GM21576 (cell line): Measurements from ENCODE around the gene NPAS2.

Experiments
- ATAC-seq: cut with Tn5 transposase; IDR thresholded peaks from one replicate; pipeline ENCODE4 v1.9.1; 2021; ENCODE audit warnings: mild to moderate bottlenecking, moderate library complexity; ENCODE audit not compliant: unreplicated experiment

Gene NPAS2

DNA sequence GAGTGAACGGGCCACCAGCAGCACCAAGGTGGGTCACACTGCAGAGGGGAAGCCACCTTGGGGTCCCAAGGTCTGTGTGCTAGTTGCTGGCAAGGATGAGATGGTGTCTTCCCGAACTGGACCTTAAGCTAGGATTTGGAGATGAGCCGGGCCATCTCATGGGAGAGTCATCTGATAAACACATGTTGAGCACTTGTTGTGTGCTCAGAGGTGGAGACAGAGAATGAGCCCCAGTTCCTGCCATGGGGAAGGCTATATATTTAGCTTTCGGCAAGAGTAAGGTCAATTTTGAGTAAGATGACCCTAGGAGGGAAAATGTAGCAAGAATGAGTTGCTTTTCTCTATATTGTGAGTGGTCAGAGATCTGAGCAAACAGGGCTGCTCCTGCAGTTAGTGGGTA is 140.7 kb downstream of the NPAS2 start:
- no peak for ATAC-seq

DNA sequence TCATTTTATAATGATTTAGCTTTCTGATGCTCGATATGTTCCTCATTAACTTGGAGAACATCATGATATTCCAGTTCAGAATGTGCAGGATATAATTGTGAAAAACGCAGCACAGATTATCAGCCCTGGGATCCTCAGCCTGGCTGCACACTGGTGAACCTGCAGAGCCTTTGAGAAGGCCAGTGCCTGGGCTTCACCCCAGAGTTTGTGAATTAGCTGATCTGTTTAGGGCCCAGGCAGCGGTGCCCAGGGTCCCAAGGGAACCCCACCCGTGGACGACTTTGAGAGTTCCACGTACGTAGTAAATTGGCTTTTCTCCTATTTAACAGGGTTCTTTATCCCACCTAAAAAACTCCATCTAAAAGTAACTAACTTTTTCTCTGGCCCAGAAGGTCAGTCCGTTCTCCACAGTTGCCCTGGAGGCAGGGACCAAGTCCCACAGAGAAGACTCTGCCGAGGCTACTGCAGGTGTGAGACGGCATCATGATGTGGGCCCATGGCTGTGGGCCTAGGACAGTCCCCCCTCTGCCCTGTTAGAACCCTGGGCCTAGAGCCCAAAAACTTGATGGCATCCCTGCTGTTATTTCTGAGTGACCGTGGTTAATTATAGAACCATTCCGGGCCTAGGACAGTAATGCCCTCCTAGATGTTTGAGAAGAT is 142.6 kb downstream of the NPAS2 start:
- ATAC-seq: no peak

DNA sequence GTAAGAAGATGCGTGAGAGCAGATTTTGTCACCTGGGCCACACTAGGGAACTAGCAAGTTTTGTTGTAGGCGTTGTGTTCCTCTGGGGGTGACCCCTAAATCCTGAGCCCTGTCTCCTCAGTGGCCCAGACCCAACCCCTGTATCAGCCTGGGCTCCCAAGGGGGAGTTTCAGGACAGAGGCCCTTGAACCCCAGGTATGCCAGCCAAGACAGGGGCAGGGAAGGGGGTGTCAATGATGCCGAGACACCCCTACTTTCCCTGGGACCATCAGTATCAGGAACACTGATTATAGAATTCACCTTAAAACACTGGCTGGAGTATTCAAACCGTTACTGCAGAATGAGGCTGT is 143.1 kb downstream of the NPAS2 start:
- no peak for ATAC-seq

DNA sequence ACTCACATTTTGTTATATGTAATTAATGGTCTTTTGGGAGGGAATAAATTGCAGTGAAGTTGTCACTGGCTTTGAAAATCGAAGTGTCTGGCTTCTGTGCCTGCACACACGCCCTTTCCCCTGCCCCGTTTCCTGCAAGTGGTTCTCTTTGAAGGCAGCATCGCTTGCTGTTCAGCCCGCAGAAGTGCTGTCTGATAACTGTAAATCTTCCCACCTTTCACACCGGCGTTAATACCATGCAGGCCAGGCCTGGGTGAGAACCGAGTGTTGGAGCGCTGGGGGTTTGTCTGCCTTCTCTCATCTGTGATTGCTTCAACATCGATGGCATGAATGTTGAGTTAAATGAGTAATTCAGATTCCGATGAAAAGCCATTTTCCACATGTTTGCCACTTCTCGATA is 144.3 kb downstream of the NPAS2 start:
- ATAC-seq: no peak

DNA sequence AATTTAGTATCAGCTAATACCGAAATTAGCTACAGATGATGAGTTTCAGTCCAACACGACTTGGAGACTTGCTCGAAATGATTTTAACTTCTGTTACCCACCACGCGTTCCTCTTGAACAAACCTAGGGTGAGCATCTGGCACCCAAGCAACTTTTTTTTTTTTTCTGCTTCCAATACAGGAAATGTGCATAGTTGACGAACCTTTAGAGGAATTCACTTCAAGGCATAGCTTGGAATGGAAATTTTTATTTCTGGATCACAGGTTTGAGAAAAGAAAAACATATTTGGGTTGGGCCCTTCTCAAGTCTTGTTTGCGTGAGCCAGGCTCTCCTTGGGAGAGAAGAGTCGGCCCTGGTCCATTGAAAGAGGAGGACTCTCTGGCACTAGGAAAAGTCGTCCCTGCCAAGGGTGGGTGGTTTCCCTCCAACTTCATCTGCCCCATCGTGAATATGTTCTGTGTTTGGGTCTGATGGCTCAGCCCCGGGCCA is 144.8 kb downstream of the NPAS2 start:
- ATAC-seq: no peak

DNA sequence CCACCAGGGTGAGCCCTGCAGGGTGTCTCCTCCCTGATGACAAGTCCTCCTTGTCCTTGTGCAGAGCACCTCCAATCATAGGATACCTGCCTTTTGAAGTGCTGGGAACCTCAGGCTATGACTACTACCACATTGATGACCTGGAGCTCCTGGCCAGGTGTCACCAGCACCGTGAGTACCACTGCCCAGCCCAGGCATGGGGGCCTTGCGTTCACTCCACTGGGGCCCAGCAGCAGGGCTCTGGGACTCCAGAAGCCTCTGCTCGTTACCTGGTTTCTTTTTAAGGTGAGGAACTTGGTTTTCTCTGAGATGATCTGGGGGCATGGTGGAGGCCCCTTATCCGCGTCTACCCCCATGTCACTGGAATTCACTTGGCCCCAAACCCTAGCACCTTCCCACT is 145.7 kb downstream of the NPAS2 start:
- no peak for ATAC-seq

DNA sequence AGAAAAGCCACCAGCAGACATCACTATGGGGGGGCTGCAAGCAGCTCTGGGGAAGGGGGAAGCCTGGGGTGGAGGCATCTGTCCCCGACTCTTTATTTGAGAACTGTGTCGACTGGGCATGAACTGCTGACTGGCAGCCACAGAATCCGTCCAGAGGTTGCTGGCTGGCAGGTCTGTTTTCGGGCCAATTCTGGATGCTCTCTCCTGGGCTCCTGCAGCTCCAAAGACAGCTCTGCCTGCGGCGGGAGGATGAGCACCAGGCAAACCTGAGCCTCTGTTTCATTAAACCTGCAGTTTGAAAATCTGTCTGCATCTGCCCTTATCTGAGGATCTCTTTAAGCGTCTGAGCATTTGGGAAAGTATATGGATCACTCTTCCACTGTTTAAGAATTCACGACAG is 147.8 kb downstream of the NPAS2 start:
- no peak for ATAC-seq

DNA sequence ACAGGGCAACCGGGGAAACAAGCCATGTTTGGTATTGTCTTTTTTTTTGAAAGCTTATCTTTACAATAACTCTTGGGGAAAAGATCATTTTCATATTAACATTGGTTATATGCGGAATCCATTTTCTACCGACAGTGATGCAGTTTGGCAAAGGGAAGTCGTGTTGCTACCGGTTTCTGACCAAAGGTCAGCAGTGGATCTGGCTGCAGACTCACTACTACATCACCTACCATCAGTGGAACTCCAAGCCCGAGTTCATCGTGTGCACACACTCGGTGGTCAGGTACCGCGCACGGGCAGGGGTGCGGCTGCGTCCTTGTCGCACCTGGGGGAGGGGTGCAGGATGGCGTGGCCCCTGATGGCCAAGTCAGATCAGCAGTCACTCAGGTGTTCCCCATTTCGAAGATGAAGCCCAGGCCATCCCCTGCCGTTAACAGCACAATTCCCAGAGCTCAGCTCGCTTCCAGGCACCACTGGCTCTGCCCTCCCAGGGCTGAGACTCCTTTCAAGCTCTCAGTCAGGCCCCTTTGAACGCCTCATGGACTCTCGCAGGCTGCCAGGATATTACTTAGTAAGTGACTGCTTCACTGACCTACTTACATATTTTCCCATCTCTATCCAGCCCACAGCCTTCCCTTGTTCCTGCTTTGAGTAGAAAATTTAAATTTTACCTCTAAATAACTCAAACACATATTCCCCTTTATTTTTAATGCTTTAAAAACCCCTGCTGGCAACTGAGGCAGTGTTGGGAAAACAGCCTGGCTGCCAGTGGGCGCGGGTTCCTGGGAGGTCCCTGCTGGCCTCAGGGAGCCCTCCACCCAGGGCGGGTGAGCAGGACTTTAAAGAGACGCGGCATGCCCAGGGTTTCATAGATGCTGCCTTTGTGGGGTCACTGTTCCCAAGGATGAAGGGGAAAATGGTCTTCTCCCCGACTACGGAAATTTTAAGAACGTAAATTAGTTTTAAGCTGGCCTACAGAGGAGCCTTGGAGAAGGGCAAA is 148.5 kb downstream of the NPAS2 start:
- ATAC-seq: no peak

DNA sequence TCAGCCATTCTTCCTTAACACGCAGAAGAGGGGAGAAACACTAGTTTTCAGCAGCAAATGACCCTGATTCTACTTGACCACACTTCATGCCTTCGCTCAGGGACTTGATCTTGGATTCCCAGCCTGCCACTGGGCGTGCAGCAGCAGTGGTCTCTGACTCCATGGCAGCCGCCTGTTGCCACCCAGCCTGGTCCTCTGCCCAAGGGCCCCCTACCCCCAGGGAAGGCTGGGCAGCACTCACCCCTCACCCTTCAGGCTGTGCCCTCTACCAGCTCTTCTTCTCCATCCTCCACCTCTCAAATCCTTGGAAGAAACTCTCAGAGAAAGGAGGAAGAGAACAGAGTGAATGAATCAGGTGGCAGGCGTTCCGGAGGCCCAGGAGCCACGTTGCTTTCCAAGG is 150.1 kb downstream of the NPAS2 start:
- ATAC-seq: no peak

DNA sequence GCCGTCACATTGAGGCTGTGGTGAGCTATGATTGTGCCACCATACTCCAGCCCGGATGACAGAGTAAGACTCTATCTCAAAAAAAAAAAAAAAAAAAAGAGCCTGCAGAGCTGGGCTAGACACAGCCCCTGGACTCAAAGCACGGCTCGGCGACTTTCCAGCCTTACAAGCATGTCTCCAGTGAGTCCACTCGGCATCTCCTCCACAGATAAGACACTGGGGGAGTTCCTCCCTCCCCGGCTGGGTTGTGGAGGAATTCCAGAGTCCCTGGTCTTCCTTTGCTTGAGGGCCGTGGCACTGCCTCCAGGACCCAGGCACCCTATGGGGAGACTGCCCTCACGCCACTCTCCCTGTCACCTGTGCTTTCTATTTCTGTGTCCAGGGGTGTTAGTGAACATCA is 151.3 kb downstream of the NPAS2 start:
- no peak for ATAC-seq

DNA sequence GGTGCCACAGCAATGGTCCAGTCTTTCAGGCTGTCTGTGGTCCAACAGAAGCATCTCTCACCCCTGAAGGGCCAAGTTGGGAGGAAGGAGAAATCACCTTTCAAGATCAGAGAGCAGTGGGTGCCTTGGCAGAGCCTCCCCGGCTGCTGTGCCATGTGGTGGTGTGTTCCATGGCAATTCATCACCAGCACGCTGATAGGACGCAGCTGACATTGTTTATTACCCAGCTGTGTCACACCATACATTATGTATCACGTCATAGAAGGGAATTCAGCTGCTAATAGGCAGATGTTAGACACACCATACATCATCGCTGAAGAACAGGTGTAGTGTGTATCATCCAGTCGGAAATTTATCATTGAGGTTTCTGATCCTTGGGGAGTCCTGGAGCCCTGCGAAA is 152.5 kb downstream of the NPAS2 start:
- ATAC-seq: no peak

DNA sequence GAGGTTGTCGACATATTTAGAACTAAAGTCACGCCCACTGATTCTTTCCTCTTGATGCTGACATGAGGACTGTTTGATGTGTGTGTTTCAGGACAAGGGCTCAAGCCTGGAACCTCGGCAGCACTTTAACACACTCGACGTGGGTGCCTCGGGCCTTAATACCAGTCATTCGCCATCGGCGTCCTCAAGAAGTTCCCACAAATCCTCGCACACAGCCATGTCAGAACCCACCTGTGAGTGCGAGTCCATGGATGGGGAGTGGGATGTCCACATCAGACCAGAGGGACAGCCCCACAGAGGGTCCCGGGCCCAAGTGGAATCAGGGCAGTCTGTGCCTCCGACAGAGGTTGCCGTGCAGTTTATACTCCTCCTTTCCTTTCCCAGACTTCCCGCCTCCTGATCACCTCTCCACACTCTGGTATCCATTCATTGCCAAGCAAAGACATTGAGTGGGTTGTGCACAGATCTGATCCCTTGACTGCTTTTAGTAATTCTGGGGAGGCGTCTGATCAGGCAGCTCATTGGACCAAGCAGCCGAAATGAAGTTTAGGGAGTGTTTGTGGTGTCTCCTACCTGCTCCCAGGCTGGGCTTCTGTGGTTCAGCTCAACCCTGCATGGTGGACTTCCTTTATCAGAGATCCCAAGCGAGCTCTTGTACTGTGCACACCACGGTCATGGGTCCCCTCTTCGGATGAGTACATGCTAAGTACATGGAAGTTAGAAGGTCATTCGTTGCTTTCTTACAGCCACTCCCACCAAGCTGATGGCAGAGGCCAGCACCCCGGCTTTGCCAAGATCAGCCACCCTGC is 155.0 kb downstream of the NPAS2 start:
- no peak for ATAC-seq

DNA sequence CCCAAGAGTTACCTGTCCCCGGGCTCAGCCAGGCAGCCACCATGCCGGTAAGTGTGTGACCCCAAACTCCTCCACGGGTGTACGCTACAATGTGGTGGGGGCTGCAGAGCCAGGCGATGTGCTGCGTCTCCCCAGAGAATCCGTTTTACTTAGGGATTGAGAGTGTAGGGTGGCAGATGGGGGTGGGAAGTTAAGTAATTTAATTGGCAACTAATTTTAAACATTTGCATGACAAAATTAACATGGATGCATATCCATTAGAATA is 155.5 kb downstream of the NPAS2 start:
- no peak for ATAC-seq

DNA sequence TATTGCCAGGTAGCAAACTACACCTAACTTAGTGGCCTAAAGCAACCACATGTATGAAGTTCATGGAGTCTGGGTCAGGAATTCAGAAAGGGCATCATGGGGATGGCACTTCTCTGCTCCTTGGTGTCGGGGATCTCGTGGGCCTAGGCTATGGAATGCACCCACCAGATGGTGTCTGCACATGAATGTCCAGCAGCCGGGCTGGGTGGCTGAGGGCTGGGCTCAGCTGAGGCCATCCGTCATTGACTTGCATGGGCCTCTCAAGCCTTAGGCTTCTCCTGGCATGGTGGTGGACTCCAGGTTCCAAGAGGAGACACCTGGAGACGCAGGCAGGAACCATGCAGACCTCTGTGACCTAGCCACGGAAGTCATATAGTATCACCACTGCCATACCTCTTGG is 156.1 kb downstream of the NPAS2 start:
- ATAC-seq: no peak

DNA sequence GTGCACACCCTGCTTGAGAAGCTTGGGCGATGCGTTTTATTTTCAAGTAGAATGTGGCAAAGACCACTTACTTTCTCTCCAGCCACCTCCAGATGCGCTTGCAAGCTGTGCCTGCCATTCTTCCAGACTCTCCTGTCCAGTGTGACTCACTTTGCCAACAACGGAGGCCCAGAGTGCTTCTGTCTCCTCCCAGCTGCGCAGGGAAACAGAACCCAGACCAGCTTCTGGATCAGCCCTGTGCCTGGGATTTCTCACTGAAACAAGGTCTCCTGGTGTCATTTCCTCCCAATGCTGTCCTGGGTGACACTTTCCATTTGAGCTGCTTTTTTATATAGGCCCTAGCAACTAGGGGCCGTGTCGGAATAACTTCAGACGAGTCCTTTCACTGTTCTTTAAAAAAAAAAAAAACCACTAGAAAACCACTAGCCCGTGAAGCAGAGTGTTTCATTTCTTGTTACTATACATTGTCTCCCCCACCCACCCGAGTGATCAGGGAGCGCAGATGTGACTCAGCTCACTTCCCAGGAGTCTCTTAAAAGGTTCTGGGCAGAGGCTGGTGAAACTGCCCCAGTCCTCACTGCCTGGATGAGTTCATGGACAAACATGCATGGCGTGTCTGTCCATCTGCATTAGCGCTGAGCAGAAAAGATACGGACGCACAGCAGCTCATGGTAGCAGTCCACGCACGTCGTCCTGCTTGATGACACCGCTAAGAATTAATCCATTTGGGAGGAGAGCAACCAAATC is 156.9 kb downstream of the NPAS2 start:
- ATAC-seq: peak; percentile 71

DNA sequence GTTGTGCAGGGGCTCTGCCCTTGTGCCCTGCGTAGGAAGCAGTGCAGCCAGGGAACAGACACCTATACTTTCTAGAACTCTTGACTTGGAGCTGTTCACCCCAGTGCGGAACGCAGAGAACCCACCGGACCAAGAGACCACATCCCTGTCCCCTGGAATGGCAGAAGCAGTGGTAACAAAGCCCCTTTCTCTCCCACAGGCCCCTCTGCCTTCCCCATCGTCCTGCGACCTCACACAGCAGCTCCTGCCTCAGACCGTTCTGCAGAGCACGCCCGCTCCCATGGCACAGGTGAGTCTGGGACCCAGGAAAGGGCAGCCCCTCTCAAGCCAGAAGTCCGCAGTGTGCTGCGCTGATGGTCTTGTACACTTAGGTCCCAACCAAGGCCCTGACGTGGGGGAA is 157.6 kb downstream of the NPAS2 start:
- ATAC-seq: no peak

DNA sequence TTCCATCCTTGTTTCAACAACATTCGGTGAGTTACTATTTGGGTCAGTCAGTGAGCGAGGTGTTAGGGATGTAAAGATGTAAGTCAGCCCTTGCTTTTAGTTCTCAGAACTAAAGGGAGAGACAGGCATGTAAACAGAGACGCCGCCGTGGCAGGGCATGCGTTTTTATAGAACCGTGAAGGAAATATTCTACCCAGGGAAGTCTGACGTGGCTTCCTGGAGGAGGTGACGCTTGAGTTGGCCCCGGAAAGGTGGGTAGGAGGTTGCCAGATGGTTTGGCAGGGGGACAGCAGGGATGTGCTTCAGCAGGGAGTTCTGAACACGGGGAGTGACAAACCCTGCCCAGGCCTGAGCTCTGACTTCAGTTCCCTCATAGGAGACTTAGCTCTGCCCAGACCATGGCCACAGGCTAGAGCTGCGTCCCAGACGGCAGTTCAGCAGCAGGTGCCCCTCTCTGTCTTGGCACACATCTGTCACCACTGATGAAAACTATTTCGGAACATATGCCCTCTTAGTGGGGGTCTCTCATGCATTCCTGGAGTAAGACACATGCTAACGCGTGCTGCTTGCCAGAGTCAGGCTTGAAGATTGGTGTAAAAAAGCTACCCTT is 158.7 kb downstream of the NPAS2 start:
- no peak for ATAC-seq

DNA sequence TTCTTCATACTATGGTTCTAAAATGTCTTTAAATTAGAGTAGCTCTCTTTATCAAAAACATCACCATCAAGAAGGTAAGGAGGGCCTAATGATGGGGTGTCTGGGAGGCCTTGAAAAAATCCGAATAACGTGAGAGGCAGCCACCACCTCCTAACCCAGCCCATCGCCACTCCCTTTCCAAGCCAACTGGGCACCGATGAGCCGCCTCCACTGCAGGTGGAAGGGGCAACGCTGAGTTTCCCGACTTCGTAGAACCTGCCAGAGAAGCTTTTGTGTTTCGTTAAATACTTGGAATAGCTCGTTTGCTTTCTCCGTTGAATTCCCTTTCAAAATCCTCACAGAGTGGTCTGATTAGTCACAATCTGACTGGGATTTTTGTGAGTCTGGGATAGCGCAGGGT is 160.1 kb downstream of the NPAS2 start:
- no peak for ATAC-seq

DNA sequence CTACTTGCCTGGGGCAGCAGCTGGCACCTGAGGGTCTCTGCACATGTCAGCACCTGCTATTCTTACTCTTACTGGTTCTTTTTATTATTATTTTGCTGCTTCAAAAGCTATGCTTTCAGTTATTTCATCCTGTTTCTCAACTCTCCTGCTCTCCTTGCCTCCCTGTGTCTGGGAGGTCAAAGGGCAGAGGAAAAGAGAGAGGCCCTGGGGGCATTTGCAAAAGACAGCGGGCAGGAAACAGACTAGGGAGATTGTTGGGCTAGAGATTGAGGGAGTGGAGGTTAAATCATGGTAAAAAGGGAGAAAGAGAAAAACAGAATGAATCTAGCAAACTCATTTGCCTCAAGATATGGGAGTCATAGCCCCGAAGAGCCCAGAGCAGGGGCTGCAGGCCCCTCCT is 161.1 kb downstream of the NPAS2 start:
- ATAC-seq: no peak

DNA sequence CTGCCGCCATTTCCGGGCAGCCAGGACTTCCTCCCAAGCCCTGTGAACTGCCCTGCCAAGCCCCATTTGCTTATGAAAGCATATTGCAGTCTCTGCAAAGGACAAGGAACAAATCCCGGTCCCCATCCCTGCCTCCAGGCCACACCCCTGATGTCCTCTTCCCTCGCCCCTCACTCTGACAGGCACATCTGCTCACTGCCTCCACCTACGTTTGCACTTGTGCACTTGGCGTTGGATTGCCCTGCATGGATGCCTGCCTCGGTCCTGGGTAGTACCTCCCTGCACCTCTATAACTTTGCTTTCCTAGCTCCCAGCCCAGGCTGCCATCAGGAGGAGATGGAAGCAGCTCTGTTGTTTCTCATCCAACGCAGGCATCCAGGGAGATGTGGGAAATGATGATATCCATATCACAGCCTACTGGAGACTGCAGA is 162.5 kb downstream of the NPAS2 start:
- no peak for ATAC-seq

DNA sequence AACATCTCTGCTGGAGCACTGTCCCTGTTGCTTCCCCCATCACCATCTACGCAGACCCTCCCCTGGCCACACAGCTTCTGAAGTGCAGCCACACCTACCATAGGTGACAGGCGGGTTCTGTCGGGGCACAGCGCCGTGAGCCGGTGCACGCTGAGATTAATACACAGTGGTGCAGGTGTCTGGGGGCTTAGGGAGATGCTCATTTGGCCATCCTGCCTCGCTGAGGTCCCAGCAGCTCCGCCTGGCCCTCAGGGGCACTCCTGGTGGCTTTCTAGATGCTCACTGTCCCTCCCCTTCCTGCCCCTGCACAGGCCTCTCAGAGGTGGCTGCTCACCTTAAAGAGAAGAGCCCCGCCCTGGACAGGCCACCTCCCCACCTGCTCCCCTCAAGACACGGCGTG is 163.3 kb downstream of the NPAS2 start:
- ATAC-seq: no peak
